Bronchial epithelial cell (primary cell): ENCODE results near the gene SLC9A4. TPM values are rescaled to one million over a fixed set of nuclear protein-coding genes. Genes with fewer than 3 reads are reported as not detected.

Source experiments
- DNase-seq: peaks from one replicate; pipeline ENCODE4 v3.0.0-alpha.2; 2010; ENCODE audit warnings: low read depth
- FAIRE-seq: peaks from 2 replicates; lab custom pipeline; 2011; peaks lifted over from hg19 to GRCh38; lab: Jason Lieb, UNC
- H3K27me3 ChIP-seq: 2 replicates; pipeline ENCODE4 v1.5.1; 2011; ENCODE audit warnings: low read length; ENCODE audit not compliant: control insufficient read depth, insufficient read depth
- H3K36me3 ChIP-seq: 2 replicates; pipeline ENCODE4 v1.5.1; 2011; ENCODE audit warnings: low read length; ENCODE audit not compliant: control insufficient read depth, insufficient read depth
- H3K4me3 ChIP-seq: 2 replicates; pipeline ENCODE4 v1.5.1; 2011; ENCODE audit warnings: mild to moderate bottlenecking, low read depth, low read length, control low read depth
- CTCF ChIP-seq: IDR thresholded peaks from 2 replicates; pipeline ENCODE4 v1.5.1; 2011; ENCODE audit warnings: mild to moderate bottlenecking, moderate library complexity, low read length, control low read depth, inconsistent platforms; ENCODE audit not compliant: insufficient read depth, severe bottlenecking
- total RNA-seq: library from RNA; depleted of rRNA; stranded (reverse); fragments of >200 nt; gene quantifications from 2 replicates; pipeline ENCODE4 v1.2.1, GENCODE V29; 2014

The SLC9A4 gene
- total RNA-seq, 1 donor from 2014 or later = under 0.01 TPM

DNA sequence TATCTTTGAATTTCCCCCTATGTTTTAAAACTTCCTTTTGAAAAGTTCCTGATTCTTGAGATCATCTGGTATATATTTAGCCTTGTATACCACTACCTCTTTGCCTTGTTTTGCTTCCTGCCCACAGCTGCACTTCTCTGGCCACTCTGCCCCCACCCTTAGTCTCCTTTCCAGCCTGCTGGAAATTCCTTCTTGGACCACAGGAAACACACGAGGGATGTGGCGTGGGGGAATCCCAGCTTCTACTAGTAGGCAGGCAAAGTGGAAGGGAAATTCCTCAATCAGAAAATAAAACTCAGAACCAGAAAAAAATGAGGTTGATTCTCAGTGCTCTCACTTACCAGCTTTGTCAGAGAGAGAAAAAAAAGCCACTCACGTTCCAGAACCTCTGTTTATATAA lies 36.7 kb upstream of the SLC9A4 start:
- no peak for FAIRE-seq
- peaks cover 3% of the 10 kb centered on the region for H3K27me3 ChIP-seq
- no peak for TF ChIP-seq CTCF
- no peak overlapping the region for H3K4me3 ChIP-seq
- no peak for DNase-seq
- no peaks in the 10 kb centered on the region for H3K36me3 ChIP-seq

DNA sequence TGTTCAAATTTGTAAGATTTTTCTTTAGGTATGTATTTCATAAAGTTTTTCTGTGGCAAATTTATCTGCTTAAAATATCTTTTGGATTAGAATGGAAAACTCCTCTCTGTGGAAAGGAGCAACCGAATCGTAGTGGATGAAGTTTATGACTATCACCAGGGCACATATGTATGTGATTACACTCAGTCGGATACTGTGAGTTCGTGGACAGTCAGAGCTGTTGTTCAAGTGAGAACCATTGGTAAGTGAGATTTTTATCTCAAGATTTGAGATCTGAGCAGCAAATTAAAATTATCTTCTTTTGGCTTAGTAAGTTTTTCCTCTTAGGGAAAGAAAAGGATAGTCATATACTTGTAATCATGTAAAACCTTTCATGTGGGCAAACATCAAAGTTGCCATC lies 35.9 kb upstream of the SLC9A4 start:
- no peak for TF ChIP-seq CTCF
- FAIRE-seq = no peak
- no peak for DNase-seq
- Histone ChIP-seq H3K36me3 (no peaks in the 10 kb centered on the region), H3K27me3 (peaks cover 2% of the 10 kb centered on the region), H3K4me3 (no peak overlapping the region)

DNA sequence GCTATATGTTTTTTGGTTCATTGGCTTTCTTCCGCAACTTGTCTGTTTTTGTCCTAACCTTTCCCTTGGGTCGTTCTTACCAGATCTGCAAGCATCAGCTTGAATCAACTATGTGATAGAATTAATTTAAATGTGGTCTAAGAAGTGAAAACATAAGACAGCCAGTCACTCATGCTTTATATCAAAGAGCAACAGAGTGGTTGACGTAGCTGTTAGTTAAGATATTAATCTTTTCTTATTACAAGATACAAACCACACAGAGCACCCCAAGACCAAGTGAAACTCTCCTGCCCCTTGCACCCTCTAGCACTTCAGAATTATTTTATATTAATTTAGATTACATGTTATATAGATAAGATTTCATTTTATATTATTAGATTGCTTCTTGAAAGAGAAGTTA lies 34.9 kb upstream of the SLC9A4 start:
- Histone ChIP-seq H3K27me3 (no peaks in the 10 kb centered on the region), H3K36me3 (no peaks in the 10 kb centered on the region), H3K4me3 (no peak overlapping the region)
- no peak for DNase-seq
- FAIRE-seq = no peak
- TF ChIP-seq CTCF = no peak

- FAIRE-seq (no peak), DNase-seq (no peak)
- no peak for TF ChIP-seq CTCF
These were observed 34.4 kb upstream of the SLC9A4 start for GRCh38 chr2:102438578-102438977.

DNA sequence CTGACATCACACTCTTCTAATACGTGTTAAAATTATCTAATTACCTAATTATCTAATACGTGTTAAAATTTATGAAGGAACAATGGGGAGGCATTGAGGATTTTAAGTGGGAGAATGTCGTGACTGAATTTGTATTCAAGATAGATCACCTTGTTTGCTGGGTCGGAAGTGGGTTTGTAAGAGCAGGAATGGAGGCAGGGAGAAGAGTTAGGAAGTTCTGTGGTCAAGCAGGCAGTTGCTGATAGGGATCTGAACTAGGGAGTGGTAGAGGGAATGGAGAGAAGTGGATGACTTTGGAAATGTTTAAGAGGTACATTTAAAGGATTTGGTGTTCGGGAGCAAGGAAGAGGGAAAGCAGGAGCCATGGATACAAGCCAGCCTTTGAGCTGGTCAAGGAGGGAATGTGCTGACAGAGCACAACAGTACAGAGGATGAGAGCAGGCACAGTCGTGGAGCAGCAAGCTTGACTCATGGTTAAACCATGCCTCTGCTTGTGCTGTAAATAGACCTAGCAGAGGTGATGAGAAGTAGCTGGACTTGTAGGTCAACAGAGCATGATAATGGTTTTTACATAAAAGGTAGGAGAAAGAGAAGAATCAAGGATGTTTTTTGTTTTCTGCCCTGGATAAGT lies 33.8 kb upstream of the SLC9A4 start:
- H3K4me3 ChIP-seq = no peak overlapping the region
- no peaks in the 10 kb centered on the region for H3K27me3 ChIP-seq
- peak; percentile 76 for FAIRE-seq
- DNase-seq = peak; percentile 80
- no peaks in the 10 kb centered on the region for H3K36me3 ChIP-seq
- TF ChIP-seq CTCF = no peak

More at GRCh38 chr2:102438578-102438977, 34.4 kb upstream of the SLC9A4 start:
- H3K36me3 ChIP-seq = no peaks in the 10 kb centered on the region
- H3K4me3 ChIP-seq = no peak overlapping the region
- H3K27me3 ChIP-seq = no peaks in the 10 kb centered on the region
